ELF-1 (cell line): ENCODE measurements around the gene SEPHS1.

Experiments used
- DNase-seq: peaks from one replicate; pipeline ENCODE4 v3.0.0-alpha.2; 2016; ENCODE audit warnings: low read depth, low spot score

Gene SEPHS1

GRCh38 chr10:13328613-13329012, 19.5 kb downstream of the SEPHS1 start:
- DNase-seq = no peak

GRCh38 chr10:13328126-13328525, 20.0 kb downstream of the SEPHS1 start:
- DNase-seq = no peak

DNA sequence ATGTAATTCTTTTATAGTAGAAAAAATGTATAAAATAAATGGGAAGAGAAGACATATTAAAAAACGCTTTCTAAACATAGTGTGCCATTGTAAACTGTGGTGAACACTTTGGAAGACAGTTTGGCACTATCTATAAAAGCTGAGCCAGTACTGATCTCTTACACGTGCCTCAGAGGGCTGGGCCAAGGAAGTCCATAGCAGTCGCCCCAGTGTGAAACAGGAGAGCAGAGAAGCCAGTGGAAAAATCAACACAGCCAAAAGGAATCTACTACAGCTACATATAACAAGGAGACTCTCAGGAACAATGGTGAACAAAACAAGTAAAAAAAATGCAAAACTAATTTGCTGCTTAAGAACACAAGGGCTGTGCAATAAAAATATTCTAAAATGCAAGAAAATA, 20.6 kb downstream of the SEPHS1 start:
- no peak for DNase-seq

DNA sequence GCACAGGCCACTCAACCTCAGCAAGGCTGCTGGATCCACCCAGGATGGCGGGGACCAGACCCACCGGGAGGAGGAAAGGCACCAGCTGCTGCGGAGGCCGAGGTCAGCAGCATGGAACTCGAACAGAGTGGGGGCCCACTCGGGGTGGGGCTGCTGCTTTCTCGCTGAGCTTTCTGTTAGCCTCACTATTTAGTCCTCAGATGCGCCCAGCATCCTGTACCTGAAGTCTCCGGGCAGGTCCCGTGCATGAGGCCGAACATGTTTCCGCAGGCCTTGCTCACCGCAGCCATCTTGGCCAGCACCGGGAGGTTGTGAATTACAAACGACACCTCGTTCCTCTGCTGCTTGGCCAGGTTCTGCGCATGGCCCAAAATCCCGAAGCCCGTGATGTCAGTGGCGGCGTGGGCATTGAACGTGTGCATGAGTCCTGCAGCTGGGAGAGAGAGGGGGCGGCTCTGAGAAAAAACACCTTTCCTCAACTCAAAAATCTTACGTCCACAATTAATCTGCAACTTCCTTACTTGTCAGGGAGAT, 25.4 kb downstream of the SEPHS1 start:
- no peak for DNase-seq

GRCh38 chr10:13321576-13321975, 26.5 kb downstream of the SEPHS1 start:
- DNase-seq = no peak

- DNase-seq = no peak
Measured at GRCh38 chr10:13319166-13319565, 28.9 kb downstream of the SEPHS1 start.

- DNase-seq = no peak
Measured at GRCh38 chr10:13317474-13317873, 30.6 kb downstream of the SEPHS1 start.

- no peak for DNase-seq
Measured at GRCh38 chr10:13316635-13317311, 31.3 kb downstream of the SEPHS1 start.

DNA sequence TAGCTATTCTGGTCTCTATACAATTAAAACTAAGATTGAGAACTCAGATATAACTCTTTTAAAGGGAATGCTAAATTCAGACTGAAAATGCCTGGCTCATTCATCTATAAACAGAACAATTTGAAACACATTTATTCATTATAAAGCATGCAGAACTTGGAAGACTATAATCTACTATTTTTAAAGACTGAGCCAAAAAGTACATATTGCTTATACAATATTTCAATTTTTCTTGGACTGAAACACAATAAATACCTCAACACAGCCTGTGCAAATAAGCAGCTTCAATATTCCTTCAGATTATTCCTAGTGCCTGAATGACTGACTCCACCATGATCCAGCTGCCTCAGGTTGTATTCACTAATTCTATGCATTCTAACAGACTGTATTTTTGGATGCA, 32.7 kb downstream of the SEPHS1 start:
- DNase-seq = no peak

DNA sequence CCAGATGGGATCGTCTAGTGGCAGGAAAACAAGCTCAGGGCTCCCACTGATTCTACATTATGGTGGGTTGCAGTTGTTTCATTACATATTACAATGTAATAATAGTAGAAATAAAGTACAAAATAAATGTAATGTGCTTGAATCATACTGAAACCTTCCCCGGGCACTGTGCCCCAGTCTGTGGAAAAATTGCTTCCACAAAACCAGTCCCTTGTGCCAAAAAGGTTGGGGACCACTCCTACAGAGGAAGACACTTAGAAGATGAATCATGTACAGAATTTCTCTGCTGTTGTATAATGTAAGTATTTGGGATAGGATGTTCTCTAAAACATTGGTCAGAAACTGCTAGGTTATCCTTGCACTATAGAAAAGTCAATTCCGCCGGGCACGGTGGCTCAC, 36.9 kb downstream of the SEPHS1 start:
- no peak for DNase-seq

DNA sequence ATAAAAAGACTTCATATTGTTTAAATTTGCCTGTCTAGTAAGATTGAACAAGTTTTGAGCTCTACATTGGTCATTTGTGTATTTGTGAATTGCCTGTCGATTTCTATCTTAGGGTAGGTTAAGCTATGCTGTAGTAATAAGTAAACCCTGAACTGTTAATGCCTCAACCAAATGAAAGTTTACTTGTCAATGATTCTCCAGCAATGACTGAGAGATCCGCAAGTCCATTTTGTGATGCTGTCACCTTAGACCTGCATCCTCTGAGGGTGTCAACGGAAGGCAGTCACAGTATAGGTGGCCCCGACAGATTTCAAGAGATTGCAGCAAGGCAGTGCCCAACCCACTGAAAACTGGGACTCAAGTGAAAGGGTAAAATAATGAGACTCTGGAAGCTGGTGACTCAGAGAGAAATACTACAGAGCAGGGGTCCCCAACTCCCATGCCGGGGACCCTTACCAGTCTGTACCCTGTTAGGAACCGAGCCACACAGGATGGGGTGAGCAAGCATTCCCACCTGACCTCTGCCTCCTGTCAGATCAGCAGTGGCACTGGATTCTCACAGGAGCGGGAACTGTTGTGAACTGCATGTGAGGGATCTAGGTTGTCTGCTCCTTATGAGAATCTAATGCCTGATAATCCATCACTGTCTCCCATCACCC, 37.4 kb downstream of the SEPHS1 start:
- no peak for DNase-seq

- no peak for DNase-seq
Measured at GRCh38 chr10:13309792-13310191, 38.3 kb downstream of the SEPHS1 start.

DNA sequence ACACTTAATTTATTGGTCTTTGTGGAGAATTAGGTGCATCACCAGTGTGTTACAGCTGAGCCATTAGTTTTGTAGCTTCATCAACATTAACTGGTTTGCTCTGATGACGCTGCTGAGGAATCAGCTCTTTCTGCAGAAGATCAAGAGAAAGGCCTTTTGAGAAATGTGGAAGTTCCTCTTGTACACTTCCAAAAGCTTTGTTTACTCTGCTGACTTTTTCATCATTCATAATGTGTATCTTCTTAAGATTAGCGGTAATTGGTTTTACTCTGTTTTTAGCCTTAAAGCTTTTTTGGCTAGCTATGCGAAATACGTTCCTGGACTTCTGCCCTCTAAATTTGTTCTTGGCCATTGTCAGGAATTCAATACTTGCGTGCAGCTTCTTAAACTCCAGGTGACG, 40.0 kb downstream of the SEPHS1 start:
- DNase-seq = no peak

- DNase-seq = no peak
Measured at GRCh38 chr10:13306103-13306502, 42.0 kb downstream of the SEPHS1 start.

DNA sequence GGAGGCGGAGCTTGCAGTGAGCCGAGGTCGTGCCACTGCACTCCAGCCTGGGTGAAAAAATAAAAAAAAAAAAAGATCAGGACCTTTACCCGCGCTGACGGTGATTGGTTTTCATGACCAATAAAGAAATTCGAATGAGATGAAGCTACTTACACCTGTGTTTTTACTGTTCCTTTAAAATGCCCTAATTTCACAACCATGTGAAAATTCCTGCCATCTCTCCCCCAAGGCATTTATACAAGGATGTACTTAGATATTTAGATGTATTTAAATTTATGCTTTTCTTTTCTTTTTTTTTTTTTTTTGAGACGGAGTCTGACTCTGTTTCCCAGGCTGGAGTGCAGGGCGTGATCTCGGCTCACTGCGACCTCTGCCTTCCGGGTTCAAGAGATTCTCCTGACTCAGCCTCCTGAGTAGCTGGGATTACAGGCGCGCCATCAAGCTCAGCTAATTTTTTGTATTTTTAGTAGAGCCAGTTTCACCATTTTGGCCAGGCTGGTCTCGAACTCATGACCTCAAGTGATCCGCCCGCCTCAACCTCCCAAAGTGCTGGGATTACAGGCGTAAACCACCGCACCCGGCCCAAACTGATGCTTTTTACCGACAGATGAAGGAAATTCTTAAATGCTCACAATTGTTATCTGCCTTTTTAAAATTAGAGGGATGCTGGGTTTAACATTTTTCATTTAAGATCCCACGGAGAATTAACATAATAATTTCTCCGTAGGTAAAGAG, 45.1 kb downstream of the SEPHS1 start:
- no peak for DNase-seq

- DNase-seq = peak; percentile 84
Measured at GRCh38 chr10:13299437-13300287, 48.4 kb downstream of the SEPHS1 start, which contains the start of gene PHYH. PHYH (minus strand) TSS chr10:13300064; CDS start chr10:13300042, 22 bp downstream.

GRCh38 chr10:13298748-13299436, 49.2 kb downstream of the SEPHS1 start:
- no peak for DNase-seq

GRCh38 chr10:13296476-13296875, 51.6 kb downstream of the SEPHS1 start:
- DNase-seq = no peak

DNA sequence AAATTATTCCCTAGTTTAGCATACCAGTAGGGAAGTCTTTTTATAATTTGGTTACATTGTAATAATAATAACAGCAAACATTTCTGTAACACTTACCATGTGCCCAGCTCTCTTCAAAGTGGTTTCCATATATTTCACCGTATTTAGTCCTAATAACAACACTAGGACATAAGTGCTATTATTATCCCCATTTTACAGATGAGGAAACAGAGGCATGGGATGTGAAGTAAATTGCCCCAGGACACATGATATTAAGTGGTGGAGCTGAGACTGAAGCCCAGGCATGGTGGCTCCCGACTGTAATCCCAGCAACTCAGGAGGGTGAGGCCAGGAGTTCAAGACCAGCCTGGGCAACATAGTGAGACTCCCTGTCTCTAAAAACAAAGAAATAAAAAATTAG, 53.3 kb downstream of the SEPHS1 start:
- DNase-seq = no peak

- no peak for DNase-seq
Measured at GRCh38 chr10:13291821-13292773, 56.0 kb downstream of the SEPHS1 start.
